Endodermal cell (in vitro differentiated cells): Measurements from ENCODE around the gene PLCB1. TPM values are rescaled to one million over a fixed set of nuclear protein-coding genes. Genes with fewer than 3 reads are reported as not detected.

Experiments
- DNase-seq: peaks from one replicate; pipeline ENCODE4 v3.0.0-alpha.2; 2017
- H3K27ac ChIP-seq: 2 replicates; pipeline ENCODE4 v1.5.1; 2013; ENCODE audit warnings: mild to moderate bottlenecking, low read depth, low read length, moderate library complexity
- H3K27me3 ChIP-seq: 2 replicates; pipeline ENCODE4 v1.6.1; 2013; ENCODE audit warnings: mild to moderate bottlenecking, low read length, moderate library complexity; ENCODE audit not compliant: insufficient read depth, control insufficient read depth, poor library complexity, severe bottlenecking
- H3K36me3 ChIP-seq: 2 replicates; pipeline ENCODE4 v1.7.0; 2013; ENCODE audit warnings: mild to moderate bottlenecking, low read length, moderate library complexity; ENCODE audit not compliant: control insufficient read depth, insufficient read depth
- H3K4me1 ChIP-seq: one replicate; pipeline ENCODE4 v1.7.0; 2013; ENCODE audit warnings: low read length; ENCODE audit not compliant: control insufficient read depth, insufficient read depth
- H3K4me3 ChIP-seq: 2 replicates; pipeline ENCODE4 v1.5.1; 2013; ENCODE audit warnings: mild to moderate bottlenecking, low read length, moderate library complexity
- H3K9ac ChIP-seq: 2 replicates; pipeline ENCODE4 v1.6.1; 2013; ENCODE audit warnings: mild to moderate bottlenecking, low read length, moderate library complexity; ENCODE audit not compliant: poor library complexity, severe bottlenecking; ENCODE audit errors: extremely low read depth
- H3K9me3 ChIP-seq: 2 replicates; pipeline ENCODE4 v1.6.1; 2013; ENCODE audit warnings: mild to moderate bottlenecking, low read length, moderate library complexity; ENCODE audit not compliant: control insufficient read depth
- H3K27ac Mint-ChIP-seq: 2 replicates; pipeline ENCODE4 v1.8.0; 2020; ENCODE audit warnings: mixed read lengths
- H3K27me3 Mint-ChIP-seq: 2 replicates; pipeline ENCODE4 v1.8.0; 2021; ENCODE audit warnings: mild to moderate bottlenecking, mixed read lengths; ENCODE audit not compliant: insufficient read depth
- H3K36me3 Mint-ChIP-seq: 2 replicates; pipeline ENCODE4 v1.8.0; 2020; ENCODE audit warnings: low read depth, mixed read lengths
- H3K4me1 Mint-ChIP-seq: 2 replicates; pipeline ENCODE4 v1.8.0; 2020; ENCODE audit warnings: mixed read lengths
- H3K4me3 Mint-ChIP-seq: 2 replicates; pipeline ENCODE4 v1.8.0; 2020; ENCODE audit warnings: mild to moderate bottlenecking, moderate library complexity, mixed read lengths
- H3K9me3 Mint-ChIP-seq: 2 replicates; pipeline ENCODE4 v1.8.0; 2020; ENCODE audit warnings: mild to moderate bottlenecking, mixed read lengths
- WGBS, 2 experiments: methylation state at CpG; one replicate each; pipeline versions ENCODE4 v1.1.5 to v1.1.7; 2013; ENCODE audit warnings: missing lambda C conversion rate in 2 of 2, mixed read lengths in 1 of 2; ENCODE audit not compliant: insufficient coverage in 1 of 2, insufficient read length in 1 of 2; 5-methylcytosine and 5-hydroxymethylcytosine counted together
- total RNA-seq, 2 donors: library from RNA; stranded (reverse); fragmentation: NEBNext Ultra II Directional in 1 of 2; extraction: Animal tissue kit (Norgen Biotek cat#: 25700) in 1 of 2; gene quantifications; 2 replicates in 1 of 2; 3 replicates in 1 of 2; pipeline ENCODE4 v1.2.1, GENCODE V29; 2021
- TF ChIP-seq, protein P1 (sequence below): fragments of 200-600 bp; sonication (generic); conservative IDR thresholded peaks from 2 replicates; pipeline ENCODE4 v1.5.0; 2021; ENCODE audit warnings: antibody characterized with exemption, mild to moderate bottlenecking

The PLCB1 gene
- total RNA-seq, 2 donors from 2014 or later = 15.3 to 16.5 TPM

DNA sequence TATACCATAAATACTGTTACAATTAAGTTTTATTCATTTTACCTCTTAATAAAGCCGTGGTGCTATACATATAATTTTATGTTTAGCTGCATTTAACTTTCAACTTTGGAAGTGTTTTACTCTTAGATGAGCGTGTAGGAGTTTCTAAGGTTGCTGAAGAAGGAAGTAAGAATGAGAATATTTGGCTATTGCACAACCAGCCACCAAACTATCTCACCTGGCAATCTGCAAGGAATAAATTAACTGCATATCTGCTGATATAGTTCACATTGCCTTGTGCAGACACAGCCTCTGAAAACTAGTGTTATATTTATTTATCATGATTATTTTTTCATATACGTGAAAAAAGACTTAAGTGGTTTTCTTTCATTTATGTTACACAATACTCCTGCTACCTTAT, 230.4 kb downstream of the PLCB1 start:
- H3K9me3 Mint-ChIP-seq = no peaks in the 10 kb centered on the region
- 60 to 100% methylated on average over 1 of the region's 3 CpGs for WGBS, 2 experiments
- no peak overlapping the region for H3K27ac Mint-ChIP-seq
- Histone ChIP-seq H3K4me3 (no peak overlapping the region), H3K27ac (no peak overlapping the region), H3K9ac (no peak overlapping the region), H3K27me3 (no peaks in the 10 kb centered on the region), H3K4me1 (peaks cover 23% of the 10 kb centered on the region), H3K36me3 (no peaks in the 10 kb centered on the region), H3K9me3 (no peaks in the 10 kb centered on the region)
- H3K36me3 Mint-ChIP-seq = no peaks in the 10 kb centered on the region
- no peak overlapping the region for H3K4me3 Mint-ChIP-seq
- H3K27me3 Mint-ChIP-seq = no peaks in the 10 kb centered on the region
- peaks cover 28% of the 10 kb centered on the region for H3K4me1 Mint-ChIP-seq
- TF ChIP-seq, protein P1, sequence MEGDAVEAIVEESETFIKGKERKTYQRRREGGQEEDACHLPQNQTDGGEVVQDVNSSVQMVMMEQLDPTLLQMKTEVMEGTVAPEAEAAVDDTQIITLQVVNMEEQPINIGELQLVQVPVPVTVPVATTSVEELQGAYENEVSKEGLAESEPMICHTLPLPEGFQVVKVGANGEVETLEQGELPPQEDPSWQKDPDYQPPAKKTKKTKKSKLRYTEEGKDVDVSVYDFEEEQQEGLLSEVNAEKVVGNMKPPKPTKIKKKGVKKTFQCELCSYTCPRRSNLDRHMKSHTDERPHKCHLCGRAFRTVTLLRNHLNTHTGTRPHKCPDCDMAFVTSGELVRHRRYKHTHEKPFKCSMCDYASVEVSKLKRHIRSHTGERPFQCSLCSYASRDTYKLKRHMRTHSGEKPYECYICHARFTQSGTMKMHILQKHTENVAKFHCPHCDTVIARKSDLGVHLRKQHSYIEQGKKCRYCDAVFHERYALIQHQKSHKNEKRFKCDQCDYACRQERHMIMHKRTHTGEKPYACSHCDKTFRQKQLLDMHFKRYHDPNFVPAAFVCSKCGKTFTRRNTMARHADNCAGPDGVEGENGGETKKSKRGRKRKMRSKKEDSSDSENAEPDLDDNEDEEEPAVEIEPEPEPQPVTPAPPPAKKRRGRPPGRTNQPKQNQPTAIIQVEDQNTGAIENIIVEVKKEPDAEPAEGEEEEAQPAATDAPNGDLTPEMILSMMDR = no peak
- no peak for DNase-seq

DNA sequence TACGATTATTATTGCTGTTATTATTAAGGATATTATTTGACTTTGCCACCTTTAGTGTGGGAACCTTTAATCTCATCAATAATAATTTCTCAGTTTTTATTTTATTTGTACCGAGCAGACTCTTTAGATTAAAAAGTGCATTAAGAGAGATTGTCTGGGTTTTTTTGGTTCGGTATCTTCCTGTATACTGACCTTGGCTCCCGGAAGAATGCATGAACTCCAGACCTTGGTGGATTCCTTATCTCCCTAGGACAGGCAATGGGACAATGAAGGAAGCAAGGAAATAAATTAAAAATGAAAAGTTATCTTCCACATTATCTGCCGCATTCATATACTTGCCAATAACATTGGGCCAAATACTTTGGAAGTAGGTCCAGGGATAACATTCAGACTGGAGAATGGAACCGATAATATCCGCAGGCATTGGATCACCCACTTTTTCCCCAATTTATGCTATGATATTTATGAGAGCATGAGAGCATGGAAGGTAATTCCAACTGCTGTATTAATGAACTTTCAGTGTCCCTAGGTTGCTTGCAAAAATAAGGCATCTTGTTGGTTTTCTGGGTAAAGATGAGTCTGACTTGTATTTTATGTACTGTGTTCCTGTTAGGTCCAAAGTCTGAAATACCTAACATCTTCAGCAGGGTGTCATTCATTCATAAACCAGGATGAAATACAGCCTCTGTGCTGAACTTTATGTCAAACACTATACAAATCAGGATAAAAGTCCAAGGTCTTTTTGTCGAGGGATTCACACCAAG, 232.1 kb downstream of the PLCB1 start:
- Mint-ChIP-seq H3K9me3 (no peaks in the 10 kb centered on the region), H3K36me3 (no peaks in the 10 kb centered on the region), H3K27me3 (peaks cover 2% of the 10 kb centered on the region), H3K4me3 (no peak overlapping the region), H3K4me1 (peaks cover 23% of the 10 kb centered on the region), H3K27ac (no peak overlapping the region)
- Histone ChIP-seq H3K9ac (no peak overlapping the region), H3K36me3 (no peaks in the 10 kb centered on the region), H3K27ac (no peak overlapping the region), H3K4me1 (peaks cover 23% of the 10 kb centered on the region), H3K27me3 (no peaks in the 10 kb centered on the region), H3K4me3 (no peak overlapping the region), H3K9me3 (no peaks in the 10 kb centered on the region)
- WGBS, 2 experiments = 91 to 96% methylated on average over 4 to 8 of the region's 8 CpGs
- DNase-seq = no peak
- TF ChIP-seq, protein P1 = no peak

DNA sequence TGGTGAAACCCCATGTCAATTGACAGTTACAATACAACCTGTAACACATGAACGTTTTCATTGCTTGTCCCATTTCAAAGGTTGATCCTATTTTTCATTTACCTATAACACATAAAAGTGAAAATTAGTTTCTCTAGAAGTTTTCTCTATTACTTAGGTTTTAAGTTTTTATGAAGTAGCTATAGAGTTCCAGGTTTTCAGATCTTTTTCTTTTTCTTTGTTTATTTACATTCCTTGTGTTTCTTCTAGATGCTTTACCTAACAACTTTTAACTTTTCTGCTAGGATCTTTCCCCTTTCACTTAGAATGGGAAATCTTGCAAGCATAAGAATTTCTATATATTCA, 232.6 kb downstream of the PLCB1 start:
- Mint-ChIP-seq H3K36me3 (no peaks in the 10 kb centered on the region), H3K27ac (no peak overlapping the region), H3K9me3 (no peaks in the 10 kb centered on the region), H3K27me3 (peaks cover 2% of the 10 kb centered on the region), H3K4me1 (peaks cover 23% of the 10 kb centered on the region), H3K4me3 (no peak overlapping the region)
- no peak for DNase-seq
- no peak overlapping the region for H3K4me3 ChIP-seq
- TF ChIP-seq, protein P1 = no peak
- no peak overlapping the region for H3K27ac ChIP-seq
- no peak overlapping the region for H3K9ac ChIP-seq
- H3K9me3 ChIP-seq = no peaks in the 10 kb centered on the region
- WGBS, 2 experiments = 90% methylated on average over 1 of the region's 1 CpG; no CpG with 5 or more reads in 1 of the 2 experiments
- H3K36me3 ChIP-seq = no peaks in the 10 kb centered on the region
- H3K4me1 ChIP-seq = peaks cover 19% of the 10 kb centered on the region
- H3K27me3 ChIP-seq = no peaks in the 10 kb centered on the region
